GM19397 (cell line): ENCODE measurements around the gene PRMT2.

Experiments
- ATAC-seq: cut with Tn5 transposase; IDR thresholded peaks from one replicate; pipeline ENCODE4 v1.9.1; 2021; ENCODE audit warnings: mild to moderate bottlenecking, moderate library complexity; ENCODE audit not compliant: unreplicated experiment

The PRMT2 gene

DNA sequence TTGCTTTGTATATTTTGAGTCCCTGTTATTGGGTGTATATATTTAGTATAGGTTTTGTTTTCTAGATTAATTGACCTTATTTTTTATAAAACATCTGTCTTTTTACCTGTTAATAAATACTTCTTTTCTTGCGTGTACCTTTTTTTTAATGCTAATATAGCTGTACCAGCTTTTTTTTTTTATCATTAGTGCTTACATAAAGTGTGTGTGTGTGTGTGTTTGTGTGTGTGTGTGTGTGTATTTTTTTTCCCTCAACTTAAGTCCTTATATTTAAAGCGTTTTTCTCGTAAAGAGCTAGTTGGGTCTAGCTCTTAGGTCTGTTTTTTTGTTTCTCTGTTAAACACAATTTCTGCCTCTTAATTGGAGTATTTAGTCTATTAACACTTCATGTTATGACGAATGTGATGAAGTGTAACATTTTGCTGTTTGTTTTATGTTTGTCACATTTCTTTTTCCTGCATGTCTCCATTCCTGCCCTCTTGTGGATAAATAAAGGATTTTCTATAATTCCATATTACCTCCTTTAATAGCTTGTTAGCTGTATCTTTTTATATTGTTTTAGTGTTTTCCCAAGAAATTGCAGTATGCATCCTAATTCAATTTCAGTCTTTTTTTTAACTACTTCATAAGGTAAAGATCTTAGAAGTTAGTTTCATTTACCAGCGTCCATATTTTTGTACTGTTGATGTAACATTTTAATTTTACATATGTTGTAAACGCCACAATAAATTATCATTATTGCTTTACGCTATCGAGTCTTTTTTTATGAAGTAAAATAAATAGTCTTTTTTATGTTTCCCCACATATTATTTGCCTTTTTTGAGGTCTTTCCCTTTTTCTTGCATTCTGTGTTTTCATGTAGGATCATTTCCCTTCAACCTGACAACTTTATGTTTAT lies 4.3 kb downstream of the PRMT2 start:
- ATAC-seq = no peak

DNA sequence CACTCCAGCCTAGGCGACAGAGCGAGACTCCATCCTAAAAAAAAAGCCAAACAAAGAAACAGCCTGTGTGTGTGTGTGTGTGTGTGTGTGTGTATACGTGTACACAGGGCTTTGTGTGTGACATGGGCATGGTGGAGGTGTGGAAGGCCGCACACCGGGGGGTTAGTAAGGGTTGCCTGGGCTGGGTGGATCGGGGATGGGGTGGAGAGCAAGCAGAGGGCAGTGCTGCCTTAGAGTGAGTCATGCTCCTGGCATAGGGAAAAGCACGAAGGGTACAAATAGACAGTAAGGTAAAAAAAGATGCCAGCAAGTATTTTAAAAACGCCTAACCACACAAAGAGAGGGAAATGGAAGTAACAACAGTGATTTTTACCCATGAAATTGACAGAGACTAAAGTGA lies 6.2 kb downstream of the PRMT2 start:
- no peak for ATAC-seq

DNA sequence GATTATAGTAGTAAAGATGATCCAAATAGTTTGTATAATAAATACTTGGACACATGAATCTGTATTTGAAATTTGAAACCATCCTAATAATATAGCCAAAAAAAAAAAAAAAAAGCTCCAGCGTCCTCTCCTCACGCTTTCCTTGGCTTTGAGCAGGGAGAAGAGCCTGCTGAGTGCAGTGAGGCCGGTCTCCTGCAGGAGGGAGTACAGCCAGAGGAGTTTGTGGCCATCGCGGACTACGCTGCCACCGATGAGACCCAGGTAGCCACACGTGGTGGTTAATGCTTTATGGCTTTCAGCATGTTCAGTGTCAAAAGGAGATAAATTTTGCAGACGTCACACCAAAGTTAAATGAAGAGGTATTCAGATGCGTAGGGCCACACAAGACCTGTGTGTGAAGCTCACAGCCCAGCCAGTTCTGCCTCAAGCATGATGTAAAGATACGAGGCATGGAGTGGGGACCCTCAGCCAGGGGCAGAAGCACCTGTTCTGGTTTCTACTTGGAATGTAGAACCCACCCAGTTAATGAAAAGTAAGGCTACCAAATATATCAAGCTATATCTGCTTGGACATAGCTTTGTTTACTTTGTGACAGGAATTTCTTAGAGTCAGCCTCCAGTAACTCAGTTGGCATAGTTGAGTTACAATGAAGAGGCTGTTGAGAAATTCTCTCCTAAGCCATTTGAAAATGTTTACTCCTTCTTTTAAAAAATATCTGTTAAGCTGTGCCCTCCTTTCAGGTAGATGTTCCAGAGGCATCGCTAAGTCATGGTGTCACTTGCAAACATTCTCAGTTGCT lies 8.1 kb downstream of the PRMT2 start:
- no peak for ATAC-seq

DNA sequence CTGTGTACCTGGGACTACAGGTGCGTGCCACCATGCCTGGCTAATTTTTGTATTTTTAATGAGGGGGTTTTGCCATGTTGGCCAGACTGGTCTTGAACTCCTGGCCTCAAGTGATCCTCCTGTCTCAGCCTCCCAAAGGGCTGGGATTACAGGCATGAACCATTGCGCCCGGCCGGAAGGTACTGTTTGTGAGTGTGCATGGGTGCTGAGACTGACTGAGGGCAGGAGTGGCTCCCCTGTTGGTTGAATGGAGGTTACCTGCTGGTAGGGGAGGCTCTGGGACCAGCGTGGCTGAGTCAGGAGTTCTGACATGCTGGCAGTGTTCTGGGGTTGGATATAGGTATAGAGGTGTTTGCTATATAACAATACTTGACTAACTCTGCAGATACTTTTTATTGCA lies 10.4 kb downstream of the PRMT2 start:
- no peak for ATAC-seq

DNA sequence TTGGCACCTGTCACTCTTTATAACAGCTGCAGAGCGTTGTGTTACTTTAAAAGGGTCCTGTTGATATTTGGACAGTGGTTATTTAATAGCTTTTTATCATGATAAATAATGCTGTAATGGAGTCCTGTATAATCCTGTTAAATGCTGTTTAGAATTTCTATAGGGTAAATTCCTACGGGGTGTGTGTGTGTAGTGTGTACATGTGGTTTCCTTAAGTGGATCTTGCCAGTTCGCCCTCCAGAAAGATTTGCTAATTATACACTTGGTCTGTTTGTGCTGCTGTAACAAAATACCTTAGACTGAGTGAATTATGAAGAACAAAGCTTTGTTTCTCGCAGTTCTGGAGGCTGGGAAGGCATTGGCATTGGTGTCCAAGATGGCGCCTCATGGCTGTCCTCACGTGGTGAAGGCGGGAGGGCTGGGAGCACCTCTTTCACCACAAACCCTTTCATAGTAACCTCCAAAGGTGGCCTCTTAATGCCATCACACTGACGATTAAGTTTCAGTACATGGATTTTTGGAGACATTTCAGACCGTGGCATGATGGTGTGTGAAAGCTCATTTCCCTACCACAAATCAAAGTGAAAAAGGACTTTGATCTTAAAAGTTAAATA lies 11.2 kb downstream of the PRMT2 start:
- ATAC-seq = no peak

DNA sequence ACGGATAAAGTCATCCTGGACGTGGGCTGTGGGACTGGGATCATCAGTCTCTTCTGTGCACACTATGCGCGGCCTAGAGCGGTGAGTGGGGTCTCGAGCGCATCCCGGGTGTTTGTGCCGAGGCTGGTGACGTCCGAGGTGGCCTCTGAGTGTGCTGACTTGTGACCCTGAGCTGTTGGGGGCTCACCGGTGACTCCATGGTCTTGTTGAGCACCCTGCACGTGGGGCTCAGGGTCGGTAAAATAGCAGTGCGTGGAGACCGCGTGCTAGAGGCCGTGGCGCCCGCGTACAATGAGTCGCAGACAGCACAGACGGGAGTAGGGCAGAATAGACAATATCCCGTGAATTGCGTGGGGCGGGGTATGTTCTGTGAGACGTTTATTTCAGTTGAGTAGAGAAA lies 13.1 kb downstream of the PRMT2 start:
- ATAC-seq = no peak

DNA sequence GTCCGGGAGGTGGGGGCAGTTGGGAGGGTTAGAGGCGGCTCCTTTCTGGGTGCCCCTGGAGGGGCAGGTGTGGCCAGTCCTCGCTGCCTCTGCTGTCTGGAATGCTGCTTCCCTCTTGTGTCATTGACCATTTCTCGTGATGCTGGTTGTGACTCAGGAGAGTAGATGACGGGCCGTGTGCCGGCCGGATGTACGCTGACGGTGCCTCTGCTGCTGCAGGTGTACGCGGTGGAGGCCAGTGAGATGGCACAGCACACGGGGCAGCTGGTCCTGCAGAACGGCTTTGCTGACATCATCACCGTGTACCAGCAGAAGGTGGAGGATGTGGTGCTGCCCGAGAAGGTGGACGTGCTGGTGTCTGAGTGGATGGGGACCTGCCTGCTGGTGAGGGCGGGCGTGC lies 13.9 kb downstream of the PRMT2 start:
- no peak for ATAC-seq

DNA sequence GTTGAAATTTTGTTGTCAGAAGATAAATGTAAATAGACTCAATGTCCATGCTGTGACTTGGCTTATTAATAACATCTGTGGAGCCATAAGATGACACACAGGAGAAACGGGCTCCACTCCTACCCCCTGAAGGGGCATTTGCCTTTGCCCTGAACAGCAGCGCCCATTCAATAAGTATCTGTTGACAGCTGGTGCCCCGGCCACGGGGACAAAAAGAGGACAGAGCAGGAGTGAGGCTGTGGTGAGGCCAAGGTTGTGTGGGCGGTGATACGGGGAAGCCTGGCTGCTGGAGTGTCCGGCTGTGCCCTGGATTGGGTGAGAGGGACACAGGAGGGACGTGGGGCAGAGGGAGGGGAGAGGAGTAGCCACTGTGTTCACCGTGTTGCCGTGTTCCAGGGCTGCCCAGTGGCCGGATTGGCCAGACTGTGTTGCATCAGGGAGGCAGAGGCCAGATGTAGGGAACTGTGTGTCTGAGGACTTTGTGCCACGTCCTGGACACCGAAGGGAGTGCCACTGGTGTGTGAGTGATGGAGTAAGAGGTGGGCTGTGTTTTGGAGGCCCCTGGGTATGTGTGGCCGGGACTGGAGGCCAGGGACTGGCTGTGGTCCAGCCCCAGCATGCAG lies 15.1 kb downstream of the PRMT2 start:
- ATAC-seq = no peak

DNA sequence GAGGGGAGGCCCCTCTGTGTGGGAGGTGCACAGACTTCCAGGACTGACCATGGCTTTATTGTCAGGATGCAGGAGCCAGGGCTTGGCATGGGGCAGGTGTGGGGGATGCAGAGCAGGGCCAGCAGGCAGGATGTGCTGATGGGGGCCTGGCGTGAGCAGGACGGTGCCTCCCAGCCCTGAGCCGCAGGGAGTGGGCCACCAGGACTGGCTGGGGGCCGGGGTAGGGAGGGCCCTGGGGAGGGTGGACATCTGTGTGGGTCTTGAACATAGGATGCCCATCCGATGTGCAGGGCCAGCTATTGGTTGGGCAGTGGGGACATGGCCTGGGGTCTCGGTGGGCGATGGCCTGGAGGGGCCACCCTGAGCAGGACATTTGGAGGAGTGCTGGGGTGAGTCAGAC lies 15.6 kb downstream of the PRMT2 start:
- ATAC-seq = no peak

DNA sequence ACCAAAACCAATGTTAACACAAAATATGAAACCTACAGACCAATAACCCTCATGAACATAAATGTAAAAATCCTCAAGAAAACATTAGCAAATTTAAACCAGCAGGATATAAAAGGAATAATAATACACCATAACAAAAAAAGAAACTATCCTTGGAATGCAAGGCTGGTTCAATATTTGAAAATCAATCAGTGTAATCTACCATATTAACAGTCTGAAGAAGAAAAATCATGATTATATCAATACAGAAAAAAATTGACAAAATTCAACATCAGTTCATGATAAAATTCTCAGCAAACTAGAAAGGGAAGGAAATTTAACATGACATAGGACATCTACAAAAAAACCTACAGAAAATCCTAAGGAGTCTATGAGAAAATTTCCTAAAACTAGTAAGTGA lies 19.8 kb downstream of the PRMT2 start:
- ATAC-seq = no peak

DNA sequence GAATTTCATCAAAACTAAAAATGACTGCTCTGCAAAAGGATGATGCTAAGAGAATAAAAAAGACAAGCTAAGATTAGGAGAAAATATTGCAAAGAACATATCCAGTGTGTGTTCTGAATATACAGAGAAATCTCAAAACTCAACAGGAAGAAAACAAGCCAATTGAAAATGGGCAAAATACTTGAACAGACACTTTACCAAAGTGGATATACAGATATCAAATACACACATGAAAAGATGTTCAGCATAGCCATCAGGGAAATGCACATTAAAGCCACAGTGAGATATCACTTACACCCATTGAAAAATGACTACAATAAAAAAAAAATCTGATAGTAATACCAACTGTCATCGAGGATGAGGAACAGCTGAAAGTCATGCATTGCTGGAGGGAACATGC lies 21.3 kb downstream of the PRMT2 start:
- no peak for ATAC-seq

DNA sequence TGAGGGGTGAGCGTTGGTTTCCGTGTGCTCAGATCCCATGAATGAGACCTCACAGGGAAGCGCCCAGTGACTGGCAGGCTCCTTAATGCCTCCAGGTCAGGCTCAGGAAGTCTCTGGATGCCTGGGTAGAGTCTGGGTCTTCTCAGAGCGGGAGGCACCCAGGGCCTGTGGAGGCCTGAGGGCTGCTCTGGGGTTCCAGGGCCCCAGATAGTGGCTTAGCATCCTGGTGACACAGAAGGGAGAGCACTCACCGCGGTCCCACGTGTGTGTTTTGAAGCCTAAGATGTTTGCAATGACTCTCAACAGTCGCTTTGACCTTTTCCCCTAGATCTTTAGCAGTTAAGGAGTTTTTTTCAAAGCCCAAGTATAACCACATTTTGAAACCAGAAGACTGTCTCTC lies 25.0 kb downstream of the PRMT2 start:
- ATAC-seq = no peak

DNA sequence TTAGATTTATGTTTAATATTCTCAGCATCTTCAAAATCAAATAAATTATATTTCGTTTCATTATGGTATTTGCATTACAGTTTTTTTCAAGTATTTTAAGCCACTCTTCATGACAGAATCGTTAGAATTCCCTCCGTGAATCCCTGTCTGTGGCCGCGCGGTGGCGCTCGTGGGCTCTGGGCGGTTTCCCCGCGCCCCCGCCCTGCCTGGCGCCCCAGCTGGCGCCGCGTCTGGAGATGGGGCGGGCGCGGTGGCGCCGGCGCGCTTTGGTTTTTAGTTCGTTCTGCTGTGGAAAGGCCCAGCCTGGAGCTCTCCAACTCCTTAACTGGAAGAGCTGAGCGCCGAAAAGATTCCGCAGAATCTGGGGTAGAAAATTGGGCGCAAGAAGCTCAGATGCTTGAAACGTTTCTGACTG lies 25.7 kb downstream of the PRMT2 start:
- ATAC-seq = no peak

DNA sequence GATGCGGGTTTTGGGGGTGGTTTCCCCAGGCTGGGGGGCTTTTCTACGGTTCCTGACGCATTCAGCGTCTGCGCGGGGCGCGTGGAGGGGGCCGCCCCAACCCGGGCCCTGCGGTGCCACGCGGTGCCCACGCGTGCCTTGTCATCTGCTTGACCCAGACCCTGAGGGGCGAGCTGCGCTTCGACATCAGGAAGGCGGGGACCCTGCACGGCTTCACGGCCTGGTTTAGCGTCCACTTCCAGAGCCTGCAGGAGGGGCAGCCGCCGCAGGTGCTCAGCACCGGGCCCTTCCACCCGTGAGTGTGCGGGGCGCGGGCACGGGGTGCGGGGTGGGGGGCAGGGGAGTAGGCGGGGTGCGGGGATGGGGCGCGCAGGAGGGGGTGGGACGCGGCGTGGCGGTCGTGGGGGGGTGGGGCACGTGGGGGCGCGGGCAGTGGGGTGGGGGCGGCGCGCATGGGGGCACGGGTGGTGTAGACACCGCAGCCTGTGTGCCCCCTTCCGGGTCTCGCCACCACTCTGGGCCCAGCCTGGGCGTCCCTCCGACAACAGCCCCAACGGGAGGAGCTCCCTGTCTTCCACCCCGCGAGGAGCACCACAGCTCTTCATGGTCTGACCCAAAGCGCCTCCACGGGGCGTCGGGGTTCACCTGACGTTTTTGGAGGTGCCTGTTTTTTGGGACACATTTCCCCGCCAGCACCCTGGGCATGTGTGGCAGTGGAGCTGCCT lies 26.3 kb downstream of the PRMT2 start:
- no peak for ATAC-seq

DNA sequence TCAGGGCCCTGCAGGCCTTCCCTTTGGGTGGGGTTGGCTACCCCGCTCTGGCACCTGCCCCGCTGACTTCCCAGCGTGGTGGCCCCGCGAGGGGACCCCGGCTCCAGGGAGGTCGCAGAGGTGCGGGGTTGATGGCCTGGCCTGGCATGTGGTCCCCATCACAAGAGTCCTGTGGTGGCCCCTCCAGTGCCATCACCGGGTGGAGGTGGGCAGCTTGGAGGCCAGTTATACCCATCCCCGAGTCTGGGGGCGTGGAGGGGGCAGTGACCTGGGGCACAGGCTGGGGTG lies 26.8 kb downstream of the PRMT2 start:
- ATAC-seq = no peak

DNA sequence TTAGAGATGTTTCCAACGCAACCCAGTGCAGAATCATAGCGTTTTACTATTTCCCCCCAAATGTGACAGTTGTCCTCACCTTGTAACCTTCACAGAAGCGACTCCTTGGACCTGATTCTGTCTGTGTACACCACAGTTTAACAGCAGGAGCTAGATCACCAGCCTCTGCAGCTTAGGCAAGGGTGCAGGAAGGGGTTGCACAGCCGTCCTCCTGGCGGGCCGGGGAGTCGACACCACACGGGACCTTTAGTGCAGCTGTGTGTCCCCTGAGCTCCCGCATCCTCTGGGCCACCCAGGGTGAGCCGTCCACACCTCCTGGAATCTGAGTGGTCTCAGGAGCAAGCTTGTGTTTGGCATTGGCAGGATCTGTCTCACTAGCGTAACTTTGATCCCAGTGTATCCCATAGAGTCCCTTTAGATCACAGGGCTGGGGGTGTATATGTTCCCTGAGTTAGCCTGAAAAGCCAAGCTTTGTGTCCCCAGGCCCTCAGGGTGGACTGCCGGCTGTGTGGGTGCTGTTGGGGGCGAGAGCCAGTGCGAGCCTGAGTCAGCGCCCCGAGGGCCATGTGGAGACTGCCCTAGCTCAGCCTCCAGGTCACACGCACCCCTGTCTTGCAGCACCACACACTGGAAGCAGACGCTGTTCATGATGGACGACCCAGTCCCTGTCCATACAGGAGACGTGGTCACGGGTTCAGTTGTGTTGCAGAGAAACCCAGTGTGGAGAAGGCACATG lies 27.5 kb downstream of the PRMT2 start:
- ATAC-seq = no peak

DNA sequence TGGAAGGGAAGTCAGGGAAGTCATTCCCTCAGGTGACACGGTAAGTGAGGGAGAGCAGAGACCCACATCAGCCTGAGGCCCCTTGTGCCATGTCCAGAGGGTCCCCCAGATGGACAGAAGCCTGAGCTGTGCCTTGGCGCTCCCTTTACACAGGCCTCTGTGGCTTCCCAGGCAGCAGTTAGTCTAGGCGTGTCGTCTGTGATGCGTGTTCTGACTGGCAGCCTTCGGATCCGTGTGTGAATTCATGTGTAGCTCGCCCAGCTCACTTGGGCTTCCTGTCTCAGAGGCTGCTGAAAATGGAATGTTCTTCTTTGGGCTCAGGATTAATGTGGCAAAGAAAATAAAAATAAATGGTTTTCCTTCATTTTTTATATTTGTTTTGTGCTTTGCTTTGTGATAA lies 28.3 kb downstream of the PRMT2 start:
- no peak for ATAC-seq

DNA sequence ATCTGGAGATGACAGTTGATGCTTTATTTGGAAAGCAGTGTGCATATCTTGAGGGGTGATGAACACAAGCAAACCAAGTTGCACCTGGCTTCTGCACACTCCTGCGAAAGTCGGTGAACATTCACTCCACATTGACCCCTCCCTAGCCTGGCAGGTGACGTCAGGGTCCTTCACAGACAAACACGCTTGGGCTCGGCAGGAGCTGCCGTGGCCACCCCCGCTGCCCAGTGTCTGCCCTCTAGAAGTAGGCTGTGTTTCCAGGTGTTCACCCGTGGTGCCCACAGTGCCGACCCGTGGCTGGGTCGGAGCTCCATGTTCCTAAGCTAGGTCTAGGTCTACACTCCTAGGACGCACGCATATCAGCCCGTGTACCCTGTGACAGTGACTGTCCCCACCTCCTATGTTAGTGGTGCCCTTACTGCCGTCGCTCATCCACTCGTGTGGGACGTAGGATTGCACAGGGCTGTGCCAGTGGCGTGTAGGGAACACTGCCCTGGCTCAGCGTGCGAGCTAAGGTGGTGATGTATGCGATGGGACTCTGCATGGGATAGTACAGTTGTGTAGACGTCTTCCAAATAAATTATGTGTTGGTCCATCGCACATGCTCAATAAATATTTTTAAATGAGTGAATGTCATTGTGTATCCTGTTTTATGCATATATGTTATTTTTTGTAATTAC lies 29.0 kb downstream of the PRMT2 start:
- no peak for ATAC-seq

DNA sequence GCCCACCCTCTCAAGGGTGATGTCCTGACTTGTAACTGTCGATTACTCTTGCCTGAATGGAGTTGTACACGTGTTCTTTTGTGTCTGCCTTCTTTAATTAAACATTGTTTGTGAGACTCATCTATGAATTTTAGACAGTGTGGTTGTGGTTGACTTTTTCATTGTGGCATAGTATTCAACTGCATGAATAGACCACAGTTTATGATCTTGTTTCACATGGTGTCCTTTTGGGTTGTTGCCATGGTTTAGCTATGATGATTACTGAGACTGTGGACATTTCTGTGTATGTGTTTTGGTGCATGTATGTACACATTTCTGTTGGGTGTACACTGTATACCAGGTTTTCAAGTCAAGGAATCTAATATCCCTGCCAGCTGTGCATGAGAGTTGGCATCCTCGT lies 30.1 kb downstream of the PRMT2 start:
- no peak for ATAC-seq
